ENCODE measurements around the gene PCNT. TPM values are rescaled to one million over a fixed set of nuclear protein-coding genes. Genes with fewer than 3 reads are reported as not detected.

Gene PCNT
- total RNA-seq, 1 donor from 2014 or later: 36.0 TPM

GRCh38 chr21:46374761-46375389, 50.9 kb downstream of the PCNT start:
- H3K4me1 Mint-ChIP-seq (ENCODE audit: unreplicated experiment): peaks cover 4% of the 10 kb centered on the region
- DNase-seq (ENCODE audit: low spot score): no peak
- H3K4me3 Mint-ChIP-seq (ENCODE audit: unreplicated experiment): no peak overlapping the region
- H3K9me3 Mint-ChIP-seq (ENCODE audit: unreplicated experiment): no peaks in the 10 kb centered on the region
- H3K27me3 Mint-ChIP-seq (ENCODE audit: unreplicated experiment): peaks cover 3% of the 10 kb centered on the region
- TF ChIP-seq CTCF (IDR thresholded peaks at IDR 0.05; ENCODE audit: unreplicated experiment): no peak
- H3K36me3 Mint-ChIP-seq (ENCODE audit: low read depth, unreplicated experiment): peaks cover 14% of the 10 kb centered on the region
- H3K27ac Mint-ChIP-seq (ENCODE audit: unreplicated experiment): no peak overlapping the region

GRCh38 chr21:46375560-46376230, 51.7 kb downstream of the PCNT start:
- Mint-ChIP-seq H3K27ac (ENCODE audit: unreplicated experiment) (no peak overlapping the region), H3K27me3 (ENCODE audit: unreplicated experiment) (peaks cover 3% of the 10 kb centered on the region), H3K36me3 (ENCODE audit: low read depth, unreplicated experiment) (peaks cover 14% of the 10 kb centered on the region), H3K4me1 (ENCODE audit: unreplicated experiment) (peaks cover 4% of the 10 kb centered on the region), H3K4me3 (ENCODE audit: unreplicated experiment) (no peak overlapping the region), H3K9me3 (ENCODE audit: unreplicated experiment) (no peaks in the 10 kb centered on the region)
- no peak for DNase-seq (ENCODE audit: low spot score)
- no peak for TF ChIP-seq CTCF (IDR thresholded peaks at IDR 0.05; ENCODE audit: unreplicated experiment)

GRCh38 chr21:46376231-46376628, 52.3 kb downstream of the PCNT start:
- H3K4me1 Mint-ChIP-seq (ENCODE audit: unreplicated experiment): peaks cover 4% of the 10 kb centered on the region
- H3K27ac Mint-ChIP-seq (ENCODE audit: unreplicated experiment): no peak overlapping the region
- H3K9me3 Mint-ChIP-seq (ENCODE audit: unreplicated experiment): no peaks in the 10 kb centered on the region
- DNase-seq (ENCODE audit: low spot score): no peak
- peaks cover 3% of the 10 kb centered on the region for H3K27me3 Mint-ChIP-seq (ENCODE audit: unreplicated experiment)
- TF ChIP-seq CTCF (IDR thresholded peaks at IDR 0.05; ENCODE audit: unreplicated experiment): no peak
- peaks cover 14% of the 10 kb centered on the region for H3K36me3 Mint-ChIP-seq (ENCODE audit: low read depth, unreplicated experiment)
- H3K4me3 Mint-ChIP-seq (ENCODE audit: unreplicated experiment): no peak overlapping the region

GRCh38 chr21:46376856-46377453, 53.0 kb downstream of the PCNT start:
- peaks cover 7% of the 10 kb centered on the region for H3K27me3 Mint-ChIP-seq (ENCODE audit: unreplicated experiment)
- peak overlapping the region; percentile 59 for H3K4me3 Mint-ChIP-seq (ENCODE audit: unreplicated experiment)
- H3K9me3 Mint-ChIP-seq (ENCODE audit: unreplicated experiment): no peaks in the 10 kb centered on the region
- no peak for DNase-seq (ENCODE audit: low spot score)
- no peak for TF ChIP-seq CTCF (IDR thresholded peaks at IDR 0.05; ENCODE audit: unreplicated experiment)
- H3K27ac Mint-ChIP-seq (ENCODE audit: unreplicated experiment): no peak overlapping the region
- H3K36me3 Mint-ChIP-seq (ENCODE audit: low read depth, unreplicated experiment): peaks cover 16% of the 10 kb centered on the region
- peaks cover 4% of the 10 kb centered on the region for H3K4me1 Mint-ChIP-seq (ENCODE audit: unreplicated experiment)

- no peak overlapping the region for H3K27ac Mint-ChIP-seq (ENCODE audit: unreplicated experiment)
- peaks cover 11% of the 10 kb centered on the region for H3K27me3 Mint-ChIP-seq (ENCODE audit: unreplicated experiment)
- no peak for DNase-seq (ENCODE audit: low spot score)
- peaks cover 4% of the 10 kb centered on the region for H3K4me1 Mint-ChIP-seq (ENCODE audit: unreplicated experiment)
- H3K4me3 Mint-ChIP-seq (ENCODE audit: unreplicated experiment): no peak overlapping the region
- TF ChIP-seq CTCF (IDR thresholded peaks at IDR 0.05; ENCODE audit: unreplicated experiment): no peak
- peaks cover 21% of the 10 kb centered on the region for H3K36me3 Mint-ChIP-seq (ENCODE audit: low read depth, unreplicated experiment)
- no peaks in the 10 kb centered on the region for H3K9me3 Mint-ChIP-seq (ENCODE audit: unreplicated experiment)
Observed at GRCh38 chr21:46377789-46378188, 53.8 kb downstream of the PCNT start.
